ENCODE data around the gene TESK2.

The TESK2 gene

DNA sequence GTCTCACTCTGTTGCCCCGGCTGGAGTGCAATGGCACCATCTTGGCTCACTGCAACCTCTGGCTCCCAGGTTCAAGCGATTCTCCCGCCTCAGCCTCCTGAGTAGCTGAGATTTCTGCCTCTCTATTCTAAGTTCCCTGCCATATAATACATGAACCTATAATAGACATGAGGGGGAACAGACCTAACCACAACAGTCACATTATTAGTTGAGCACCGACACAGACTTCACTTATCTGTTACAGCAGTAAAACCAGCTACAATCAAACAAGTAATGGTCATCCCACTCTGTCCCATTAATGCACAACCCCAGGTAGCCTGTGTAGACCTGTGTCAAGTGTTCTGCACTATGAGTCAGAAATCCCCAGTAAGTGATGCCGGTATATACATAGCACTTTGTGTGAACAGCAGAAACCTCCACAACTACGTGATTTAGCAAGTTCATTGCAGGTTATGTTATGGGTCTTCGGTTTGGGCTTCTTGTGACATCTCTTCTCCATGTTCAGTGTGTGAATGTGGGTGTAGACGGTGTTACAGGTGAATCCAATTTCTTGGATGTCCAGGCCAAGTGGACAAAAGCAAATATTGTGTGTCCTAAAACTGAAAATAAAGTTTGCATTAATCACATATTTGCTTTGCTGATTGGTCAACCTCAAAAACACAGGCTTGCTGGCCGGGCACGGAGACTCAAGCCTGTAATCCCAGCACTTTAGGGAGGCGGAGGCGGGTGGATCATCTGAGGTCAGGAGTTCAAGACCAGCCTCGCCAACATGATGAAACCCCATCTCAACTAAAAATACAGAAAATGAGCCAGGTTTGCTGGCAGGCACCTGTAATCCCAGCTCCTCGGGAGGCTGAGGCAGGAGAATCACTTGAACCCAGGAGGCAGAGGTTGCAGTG is 12.7 kb upstream of the TESK2 start:
- TF ChIP-seq, protein P1, sequence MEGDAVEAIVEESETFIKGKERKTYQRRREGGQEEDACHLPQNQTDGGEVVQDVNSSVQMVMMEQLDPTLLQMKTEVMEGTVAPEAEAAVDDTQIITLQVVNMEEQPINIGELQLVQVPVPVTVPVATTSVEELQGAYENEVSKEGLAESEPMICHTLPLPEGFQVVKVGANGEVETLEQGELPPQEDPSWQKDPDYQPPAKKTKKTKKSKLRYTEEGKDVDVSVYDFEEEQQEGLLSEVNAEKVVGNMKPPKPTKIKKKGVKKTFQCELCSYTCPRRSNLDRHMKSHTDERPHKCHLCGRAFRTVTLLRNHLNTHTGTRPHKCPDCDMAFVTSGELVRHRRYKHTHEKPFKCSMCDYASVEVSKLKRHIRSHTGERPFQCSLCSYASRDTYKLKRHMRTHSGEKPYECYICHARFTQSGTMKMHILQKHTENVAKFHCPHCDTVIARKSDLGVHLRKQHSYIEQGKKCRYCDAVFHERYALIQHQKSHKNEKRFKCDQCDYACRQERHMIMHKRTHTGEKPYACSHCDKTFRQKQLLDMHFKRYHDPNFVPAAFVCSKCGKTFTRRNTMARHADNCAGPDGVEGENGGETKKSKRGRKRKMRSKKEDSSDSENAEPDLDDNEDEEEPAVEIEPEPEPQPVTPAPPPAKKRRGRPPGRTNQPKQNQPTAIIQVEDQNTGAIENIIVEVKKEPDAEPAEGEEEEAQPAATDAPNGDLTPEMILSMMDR (conservative IDR thresholded peaks at IDR 0.05; ENCODE audit: low read length) = no peak
- DNase-seq (ENCODE audit: low read depth) = no peak
- H3K4me3 ChIP-seq (ENCODE audit: low read length) = no peak overlapping the region

GRCh38 chr1:45501505-45501859 is 10.5 kb upstream of the TESK2 start:
- DNase-seq (ENCODE audit: low read depth) = no peak
- H3K4me3 ChIP-seq (ENCODE audit: low read length) = no peak overlapping the region
- TF ChIP-seq, protein P1 (conservative IDR thresholded peaks at IDR 0.05; ENCODE audit: low read length) = no peak

DNA sequence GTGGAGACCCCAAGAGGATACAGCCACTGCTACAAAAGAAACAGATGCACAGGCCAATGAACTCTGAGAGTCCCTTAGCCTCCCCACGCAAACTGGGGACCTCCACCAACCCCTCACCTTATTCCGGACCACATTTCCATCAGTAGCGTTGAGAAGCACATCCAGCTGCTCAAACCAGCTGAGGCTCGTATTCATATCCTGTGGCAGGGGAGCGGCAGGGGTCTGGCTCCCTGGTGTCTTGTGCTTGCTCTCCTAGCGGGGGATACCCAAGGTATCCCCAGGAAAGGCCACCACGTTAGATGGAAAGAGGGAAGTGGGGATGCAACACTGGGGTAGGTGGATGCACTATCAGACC is 8.4 kb upstream of the TESK2 start:
- DNase-seq (ENCODE audit: low read depth) = no peak

DNA sequence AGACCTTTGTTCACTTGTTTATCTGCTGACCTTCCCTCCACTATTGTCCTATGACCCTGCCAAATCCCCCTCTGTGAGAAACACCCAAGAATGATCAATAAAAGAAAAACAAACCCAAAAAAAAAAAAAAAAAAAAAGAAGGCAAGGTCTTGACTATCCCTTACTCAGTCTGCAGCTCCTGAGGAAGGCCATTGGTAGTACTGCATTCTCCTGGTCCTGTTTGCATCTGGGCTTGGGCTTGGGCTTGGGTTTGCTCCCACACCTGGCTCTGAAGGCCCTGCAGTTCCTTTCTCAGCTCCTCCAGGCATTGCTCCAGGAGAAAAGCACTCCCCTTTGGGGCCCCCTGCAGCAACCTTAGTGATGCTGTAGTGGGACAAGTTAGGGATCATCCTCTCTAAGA is 7.3 kb upstream of the TESK2 start:
- TF ChIP-seq, protein P1 (conservative IDR thresholded peaks at IDR 0.05; ENCODE audit: low read length) = no peak
- no peak overlapping the region for H3K4me3 ChIP-seq (ENCODE audit: low read length)
- no peak for DNase-seq (ENCODE audit: low read depth)

More for the DNA sequence above, 8.4 kb upstream of the TESK2 start:
- peak overlapping the region; percentile 97 for H3K4me3 ChIP-seq (ENCODE audit: low read length)
- TF ChIP-seq, protein P1 (conservative IDR thresholded peaks at IDR 0.05; ENCODE audit: low read length) = no peak

GRCh38 chr1:45493116-45493697 is 2.2 kb upstream of the TESK2 start:
- TF ChIP-seq, protein P1 (conservative IDR thresholded peaks at IDR 0.05; ENCODE audit: low read length) = peak; percentile 53
- peak; percentile 52 for DNase-seq (ENCODE audit: low read depth)
- no peak overlapping the region for H3K4me3 ChIP-seq (ENCODE audit: low read length)

- H3K4me3 ChIP-seq (ENCODE audit: low read length) = no peak overlapping the region
- DNase-seq (ENCODE audit: low read depth) = no peak
- TF ChIP-seq, protein P1 (conservative IDR thresholded peaks at IDR 0.05; ENCODE audit: low read length) = no peak
Measured at GRCh38 chr1:45492691-45493090, 1.7 kb upstream of the TESK2 start.

Measured in AG10803 (cell line).